HG02571 (cell line): Measurements from ENCODE around the gene ABHD11.
"Not testable (repeated sequence)": the region's sequence is repeated elsewhere in the genome, so short reads cannot be mapped to it uniquely, and the experiment has no call there.

Source experiments
- ATAC-seq: cut with Tn5 transposase; IDR thresholded peaks from one replicate; pipeline ENCODE4 v1.9.1; 2021; ENCODE audit warnings: mild to moderate bottlenecking, moderate library complexity; ENCODE audit not compliant: unreplicated experiment

The ABHD11 gene, protein sequence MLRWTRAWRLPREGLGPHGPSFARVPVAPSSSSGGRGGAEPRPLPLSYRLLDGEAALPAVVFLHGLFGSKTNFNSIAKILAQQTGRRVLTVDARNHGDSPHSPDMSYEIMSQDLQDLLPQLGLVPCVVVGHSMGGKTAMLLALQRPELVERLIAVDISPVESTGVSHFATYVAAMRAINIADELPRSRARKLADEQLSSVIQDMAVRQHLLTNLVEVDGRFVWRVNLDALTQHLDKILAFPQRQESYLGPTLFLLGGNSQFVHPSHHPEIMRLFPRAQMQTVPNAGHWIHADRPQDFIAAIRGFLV

DNA sequence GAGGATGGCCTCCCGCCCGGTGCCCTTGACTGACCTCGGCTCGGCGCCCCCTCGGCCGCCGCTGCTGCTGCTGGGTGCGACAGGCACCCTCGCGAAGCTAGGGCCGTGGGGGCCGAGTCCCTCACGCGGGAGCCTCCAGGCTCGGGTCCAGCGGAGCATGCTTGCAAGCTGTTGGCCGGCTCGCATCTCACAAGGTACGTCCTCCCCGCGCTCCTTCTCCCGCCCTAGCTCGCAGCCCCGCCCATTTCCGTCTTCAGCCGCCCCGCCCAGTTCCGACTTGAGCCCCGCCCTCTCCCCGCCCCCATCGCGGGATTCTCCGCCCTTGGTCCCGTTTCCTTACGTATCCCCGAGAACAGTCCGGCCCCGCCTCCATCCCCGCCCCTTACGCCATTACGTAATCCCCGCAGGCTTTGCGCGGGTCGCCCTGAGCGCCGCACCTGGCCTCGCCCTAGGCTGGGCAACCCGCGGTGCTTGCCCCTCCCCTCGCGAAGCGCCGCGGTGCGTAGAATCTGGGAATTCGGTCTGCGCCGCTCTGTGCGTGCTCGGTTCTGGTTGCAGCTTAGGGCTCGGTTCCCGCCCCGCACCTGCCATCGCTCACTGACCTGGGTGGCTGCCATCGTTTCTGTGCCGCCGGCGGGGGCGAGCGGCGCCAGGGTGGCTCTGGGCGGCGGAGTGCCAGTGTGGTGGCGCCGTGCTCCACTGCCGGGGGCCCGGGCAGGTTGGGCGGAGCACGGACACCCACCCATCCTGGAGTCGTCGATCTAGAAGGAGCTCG lies at the start of gene ABHD11:
Gene ABHD11, minus strand, starts transcription at position 191 of the 775 bp plus-strand sequence. Its CDS starts 32 bp downstream, at position 159.
- peak; percentile 86 for ATAC-seq

DNA sequence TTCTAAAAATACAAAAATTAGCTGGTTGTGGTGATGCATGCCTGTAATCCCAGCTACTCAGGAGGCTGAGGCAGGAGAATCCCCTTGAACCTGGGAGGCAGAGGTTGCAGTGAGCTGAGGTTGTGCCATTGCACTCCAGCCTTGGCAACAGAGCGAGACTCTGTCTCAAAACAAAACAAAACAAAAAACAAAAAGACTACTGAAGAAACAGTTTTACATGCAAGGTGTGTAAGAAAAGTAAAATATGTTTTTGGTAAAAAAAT lies 49.1 kb upstream of the ABHD11 start:
- ATAC-seq: not testable (repeated sequence)

DNA sequence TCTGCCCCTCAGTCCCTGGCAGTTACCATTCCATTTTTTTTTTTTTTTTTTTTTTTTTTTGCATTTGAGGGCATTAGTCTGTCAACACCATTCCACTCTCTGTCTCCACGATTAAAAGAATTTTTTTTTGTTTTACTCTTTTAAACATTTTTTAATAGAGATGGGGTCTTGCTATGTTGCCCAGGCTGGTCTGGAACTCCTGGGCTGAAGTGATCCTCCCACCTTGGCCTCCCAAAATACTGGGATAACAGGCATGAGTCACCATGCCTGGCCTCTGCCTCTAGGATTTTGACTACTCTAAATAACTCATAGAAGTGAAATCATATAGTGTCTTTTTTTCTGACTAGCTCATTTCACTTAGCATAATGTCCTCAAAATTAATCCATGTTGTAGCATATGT lies 48.0 kb upstream of the ABHD11 start:
- ATAC-seq: no peak

DNA sequence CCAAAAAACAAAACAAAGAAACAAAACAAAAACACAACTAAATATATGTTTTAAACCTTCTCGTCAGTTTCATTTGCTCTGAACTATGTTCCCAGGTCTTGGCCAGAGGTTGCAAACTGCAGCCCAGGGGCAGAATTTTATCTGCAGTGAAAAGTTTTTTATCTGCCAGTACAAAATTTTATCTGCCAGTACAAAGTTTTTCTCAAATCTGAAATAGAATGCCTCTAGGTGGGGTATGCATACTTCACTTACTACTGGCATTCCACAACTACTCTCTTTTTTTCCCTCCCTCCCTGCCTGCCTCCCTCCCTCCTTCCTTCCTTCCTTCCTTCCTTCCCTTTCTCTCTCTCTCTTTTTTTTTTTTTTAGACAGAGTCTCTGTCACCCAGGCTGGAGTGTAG lies 40.9 kb upstream of the ABHD11 start:
- ATAC-seq: no peak

- ATAC-seq: no peak
These were observed 40.3 kb upstream of the ABHD11 start for GRCh38 chr7:73778801-73779389.

DNA sequence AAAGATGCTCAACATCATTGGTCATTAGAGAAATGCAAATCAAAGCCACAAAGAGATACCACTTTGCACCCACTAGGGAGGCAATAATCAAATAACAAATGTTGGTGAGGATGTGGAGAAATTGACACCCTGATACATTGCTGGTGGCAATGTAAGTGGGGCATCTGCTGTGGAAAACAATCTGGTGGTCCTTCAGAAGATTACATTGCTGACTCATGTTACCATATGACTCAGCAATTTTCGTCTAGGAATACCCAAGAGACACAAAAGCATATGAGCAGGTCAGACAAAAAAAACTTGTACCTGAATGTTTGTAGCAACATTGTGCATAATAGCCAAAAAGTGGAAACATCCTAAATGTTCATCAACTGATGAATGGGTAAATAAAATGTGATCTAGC lies 36.3 kb upstream of the ABHD11 start:
- ATAC-seq: no peak

GRCh38 chr7:73773700-73774517 lies 35.3 kb upstream of the ABHD11 start:
- ATAC-seq: no peak

GRCh38 chr7:73770860-73771670 lies 32.5 kb upstream of the ABHD11 start:
- ATAC-seq: no peak

- ATAC-seq: no peak
These were observed 31.6 kb upstream of the ABHD11 start, which contains the start of gene CLDN3 for GRCh38 chr7:73770002-73770859. TSS of gene CLDN3 (minus strand) at chr7:73770270. CDS start at chr7:73770049, 221 bp downstream.

GRCh38 chr7:73769481-73770001 lies 30.9 kb upstream of the ABHD11 start:
- no peak for ATAC-seq

DNA sequence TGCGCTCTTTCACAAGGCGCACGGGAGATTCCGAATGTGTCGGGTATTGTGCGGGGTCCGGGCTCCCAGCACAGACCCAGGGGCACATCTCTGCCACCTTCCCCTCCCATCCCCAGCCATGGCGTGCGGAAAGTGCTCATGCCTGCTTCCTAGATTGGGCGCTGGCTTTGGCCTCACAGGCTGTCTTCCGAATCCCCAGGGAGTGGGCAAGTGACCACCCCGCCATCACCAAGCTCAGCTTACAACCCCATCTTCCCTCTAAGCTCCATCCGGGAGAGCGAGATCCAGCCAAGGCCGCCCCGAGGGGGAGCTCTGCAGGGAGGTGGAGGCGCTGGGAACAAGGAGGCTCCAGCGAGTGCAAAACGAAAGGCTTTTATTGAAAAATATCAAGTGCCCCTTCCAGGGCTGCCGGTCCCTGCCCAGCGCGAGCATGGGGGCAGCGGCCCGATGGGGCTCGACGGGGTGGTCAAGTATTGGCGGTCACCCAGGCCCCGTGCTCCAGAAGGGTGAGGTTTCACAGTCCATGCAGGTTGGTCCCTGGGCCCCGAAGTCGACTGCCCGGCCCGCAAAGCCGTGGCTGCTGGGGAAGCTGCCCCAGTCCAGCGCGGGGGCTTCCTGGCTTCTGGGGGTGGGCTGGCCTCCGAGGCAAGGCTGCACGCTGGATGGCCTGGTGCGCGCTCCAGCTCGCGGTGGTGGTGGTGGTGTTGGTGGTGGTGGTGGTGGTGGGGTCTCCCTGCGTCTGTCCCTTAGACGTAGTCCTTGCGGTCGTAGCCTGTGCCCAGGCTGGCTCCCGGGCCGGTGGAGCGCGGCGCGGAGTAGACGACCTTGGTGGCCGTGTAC lies 30.3 kb upstream of the ABHD11 start:
- no peak for ATAC-seq

- ATAC-seq: no peak
These were observed 28.1 kb upstream of the ABHD11 start for GRCh38 chr7:73766556-73767229.

DNA sequence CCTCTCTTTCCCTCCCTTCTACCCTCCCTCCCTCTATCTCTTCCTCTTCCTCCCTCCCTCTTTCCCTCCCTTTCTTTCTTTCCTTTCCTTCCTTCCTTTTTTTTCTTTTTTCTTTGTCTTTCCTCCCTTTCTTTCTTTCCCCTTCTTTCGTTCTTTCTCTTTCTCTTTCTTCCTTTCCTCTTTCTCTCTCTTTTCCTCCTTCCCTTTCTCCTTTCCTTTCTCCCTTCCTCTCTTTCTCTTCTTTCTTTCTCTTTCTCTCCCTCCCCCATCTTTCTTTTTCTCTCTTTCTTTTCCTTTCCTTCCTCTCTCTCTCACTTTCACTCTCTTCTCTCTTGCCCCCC lies 24.0 kb upstream of the ABHD11 start:
- no peak for ATAC-seq

GRCh38 chr7:73761854-73762658 lies 23.5 kb upstream of the ABHD11 start:
- no peak for ATAC-seq

DNA sequence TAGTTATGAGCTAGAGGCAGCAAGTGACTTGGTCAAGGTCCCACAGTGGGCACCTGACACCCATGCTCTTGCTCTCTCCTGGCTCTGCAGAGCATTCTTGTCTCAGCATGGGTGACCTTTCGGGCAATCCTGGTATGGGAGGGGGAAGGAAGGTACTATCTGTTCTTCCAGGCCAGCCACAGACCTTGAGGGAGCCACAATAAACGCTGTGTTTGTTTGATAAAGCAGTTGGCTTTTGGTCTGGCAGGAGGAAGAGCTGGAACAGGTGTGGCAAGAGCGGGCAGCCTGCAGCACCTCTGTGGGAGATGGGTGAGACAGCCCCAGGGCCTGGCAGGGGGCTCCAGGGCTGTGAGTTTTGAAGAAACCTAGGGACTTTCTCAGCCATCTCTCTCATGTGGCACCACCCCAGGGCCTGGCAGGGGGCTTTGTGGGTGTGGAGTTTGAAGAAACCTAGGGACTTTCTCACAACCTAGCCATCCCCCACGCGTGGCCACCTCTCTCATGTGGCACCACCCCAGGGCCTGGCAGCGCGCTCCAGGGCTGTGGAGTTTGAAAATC lies 20.1 kb upstream of the ABHD11 start:
- no peak for ATAC-seq

DNA sequence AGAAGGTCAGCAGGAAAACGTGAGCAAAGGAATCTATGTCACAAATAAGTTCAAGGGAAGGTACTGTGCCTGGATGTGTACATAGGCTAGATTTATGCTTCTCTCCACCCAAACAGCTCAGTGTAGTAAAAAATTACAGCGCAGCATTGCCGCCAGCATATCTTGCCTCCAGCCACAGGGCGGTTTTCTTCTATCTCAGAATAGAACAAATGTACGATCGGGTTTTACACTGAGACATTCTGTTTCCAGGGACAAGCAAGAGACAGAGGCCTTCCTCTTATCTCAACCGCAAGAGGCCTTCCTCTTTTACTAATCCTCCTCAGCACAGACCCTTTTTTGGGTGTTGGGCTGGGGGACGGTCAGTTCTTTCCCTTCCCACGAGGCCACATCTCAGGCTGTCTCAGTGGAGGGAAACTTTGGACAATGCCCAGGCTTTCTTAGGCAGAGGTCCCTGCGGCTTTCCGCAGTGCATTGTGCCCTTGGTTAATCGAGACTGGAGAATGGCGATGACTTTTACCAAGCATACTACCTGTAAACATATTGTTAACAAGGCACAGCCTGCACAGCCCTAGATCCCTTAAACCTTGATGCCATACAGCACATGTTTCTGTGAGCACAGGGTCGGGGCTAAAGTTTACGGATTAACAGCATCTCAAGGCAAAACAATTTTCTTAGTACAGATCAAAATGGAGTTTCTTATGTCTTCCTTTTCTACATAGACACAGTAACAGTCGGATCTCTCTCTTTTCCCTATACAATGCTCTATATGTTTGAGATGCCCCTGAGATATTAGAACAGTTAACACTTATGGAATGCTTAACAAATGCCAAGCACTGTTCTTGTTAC lies 11.6 kb upstream of the ABHD11 start:
- ATAC-seq: no peak
